KOPT-K1 (cell line): Measurements from ENCODE around the gene RANBP17.
"Not testable (repeated sequence)": the region's sequence is repeated elsewhere in the genome, so short reads cannot be mapped to it uniquely, and the experiment has no call there.

ENCODE experiments used
- H3K27ac ChIP-seq: fragments of 200-600 bp; sonication (generic); 2 replicates; pipeline ENCODE4 v1.5.1; 2016; ENCODE audit warnings: antibody characterized with exemption, mild to moderate bottlenecking, low read depth, low read length; ENCODE audit not compliant: poor library complexity, severe bottlenecking
- H3K36me3 ChIP-seq: fragments of 200-600 bp; sonication (generic); 2 replicates; pipeline ENCODE4 v1.5.1; 2017; ENCODE audit warnings: antibody characterized with exemption, mild to moderate bottlenecking, low read length, moderate library complexity; ENCODE audit not compliant: insufficient read depth
- H3K9me3 ChIP-seq: fragments of 200-600 bp; sonication (generic); 2 replicates; pipeline ENCODE4 v1.5.1; 2017; ENCODE audit warnings: antibody characterized with exemption, low read length, mild to moderate bottlenecking; ENCODE audit not compliant: insufficient read depth, poor library complexity, severe bottlenecking

Gene RANBP17

GRCh38 chr5:171158581-171158980 is 296.8 kb downstream of the RANBP17 start:
- H3K9me3 ChIP-seq, result no peaks in the 10 kb centered on the region
- no peaks in the 10 kb centered on the region for H3K36me3 ChIP-seq
- no peak overlapping the region for H3K27ac ChIP-seq

- Histone ChIP-seq H3K9me3 (no peaks in the 10 kb centered on the region), H3K36me3 (no peaks in the 10 kb centered on the region), H3K27ac (no peak overlapping the region)
These were observed 300.3 kb downstream of the RANBP17 start for GRCh38 chr5:171162165-171162564.

- Histone ChIP-seq H3K27ac (no peak overlapping the region), H3K9me3 (no peaks in the 10 kb centered on the region), H3K36me3 (no peaks in the 10 kb centered on the region)
These were observed 300.8 kb downstream of the RANBP17 start for GRCh38 chr5:171162596-171162995.

GRCh38 chr5:171166766-171167165 is 304.9 kb downstream of the RANBP17 start:
- H3K36me3 ChIP-seq, result no peaks in the 10 kb centered on the region
- no peak overlapping the region for H3K27ac ChIP-seq
- no peaks in the 10 kb centered on the region for H3K9me3 ChIP-seq

GRCh38 chr5:171168171-171168570 is 306.4 kb downstream of the RANBP17 start:
- H3K36me3 ChIP-seq, result no peaks in the 10 kb centered on the region
- no peak overlapping the region for H3K27ac ChIP-seq
- no peaks in the 10 kb centered on the region for H3K9me3 ChIP-seq

- H3K9me3 ChIP-seq, H3K27ac ChIP-seq, H3K36me3 ChIP-seq: not testable (repeated sequence)
These were observed 313.1 kb downstream of the RANBP17 start for GRCh38 chr5:171174960-171175359.

GRCh38 chr5:171175746-171176145 is 313.9 kb downstream of the RANBP17 start:
- Histone ChIP-seq H3K36me3 (no peaks in the 10 kb centered on the region), H3K9me3 (no peaks in the 10 kb centered on the region), H3K27ac (no peak overlapping the region)

GRCh38 chr5:171178190-171178589 is 316.4 kb downstream of the RANBP17 start:
- H3K36me3 ChIP-seq, H3K9me3 ChIP-seq, H3K27ac ChIP-seq: not testable (repeated sequence)

GRCh38 chr5:171188016-171188415 is 326.2 kb downstream of the RANBP17 start:
- Histone ChIP-seq H3K9me3 (no peaks in the 10 kb centered on the region), H3K27ac (no peak overlapping the region), H3K36me3 (no peaks in the 10 kb centered on the region)

- Histone ChIP-seq H3K27ac (no peak overlapping the region), H3K9me3 (no peaks in the 10 kb centered on the region), H3K36me3 (no peaks in the 10 kb centered on the region)
These were observed 327.6 kb downstream of the RANBP17 start for GRCh38 chr5:171189442-171189841.

GRCh38 chr5:171192111-171192510 is 330.3 kb downstream of the RANBP17 start:
- no peaks in the 10 kb centered on the region for H3K36me3 ChIP-seq
- H3K9me3 ChIP-seq, result no peaks in the 10 kb centered on the region
- no peak overlapping the region for H3K27ac ChIP-seq

GRCh38 chr5:171201310-171201709 is 339.5 kb downstream of the RANBP17 start:
- H3K27ac ChIP-seq, result no peak overlapping the region
- no peaks in the 10 kb centered on the region for H3K36me3 ChIP-seq
- H3K9me3 ChIP-seq, result no peaks in the 10 kb centered on the region

GRCh38 chr5:171205375-171205774 is 343.6 kb downstream of the RANBP17 start:
- no peaks in the 10 kb centered on the region for H3K36me3 ChIP-seq
- no peaks in the 10 kb centered on the region for H3K9me3 ChIP-seq
- H3K27ac ChIP-seq, result no peak overlapping the region

- H3K36me3 ChIP-seq, result no peaks in the 10 kb centered on the region
- no peak overlapping the region for H3K27ac ChIP-seq
- H3K9me3 ChIP-seq, result no peaks in the 10 kb centered on the region
These were observed 345.5 kb downstream of the RANBP17 start for GRCh38 chr5:171207256-171207847.

- H3K36me3 ChIP-seq, result no peaks in the 10 kb centered on the region
- H3K27ac ChIP-seq, result no peak overlapping the region
- no peaks in the 10 kb centered on the region for H3K9me3 ChIP-seq
These were observed 360.1 kb downstream of the RANBP17 start for GRCh38 chr5:171221916-171222315.

- no peaks in the 10 kb centered on the region for H3K36me3 ChIP-seq
These were observed 362.1 kb downstream of the RANBP17 start for GRCh38 chr5:171223927-171224326.

More at GRCh38 chr5:171223927-171224326, 362.1 kb downstream of the RANBP17 start:
- H3K9me3 ChIP-seq, result no peaks in the 10 kb centered on the region
- no peak overlapping the region for H3K27ac ChIP-seq
